WTC11 (cell line): ENCODE measurements around the gene ZDHHC14.

Experiments used
- CTCF ChIP-seq: fragments of 200-600 bp; IDR thresholded peaks from 2 replicates; pipeline ENCODE4 v1.8.0; 2022; ENCODE audit warnings: antibody characterized with exemption
- EMX1 ChIP-seq: fragments of 250-450 bp; sonication (Bioruptor Pico); IDR thresholded peaks from 2 replicates; pipeline ENCODE4 v1.8.0; 2021; ENCODE audit warnings: mild to moderate bottlenecking
- ESRRA ChIP-seq: sonication (generic); formaldehyde crosslinking; IDR thresholded peaks from 2 replicates; pipeline ENCODE4 v1.8.1; 2022; ENCODE audit warnings: mild to moderate bottlenecking, missing genetic modification reagents, borderline replicate concordance
- ETV6 ChIP-seq: sonication (generic); formaldehyde crosslinking; IDR thresholded peaks from 2 replicates; pipeline ENCODE4 v1.8.1; 2022; ENCODE audit warnings: mild to moderate bottlenecking, missing genetic modification reagents
- MLX ChIP-seq: sonication (generic); formaldehyde crosslinking; IDR thresholded peaks from 2 replicates; pipeline ENCODE4 v1.8.1; 2023; ENCODE audit warnings: mild to moderate bottlenecking, missing genetic modification reagents, moderate library complexity
- PREB ChIP-seq: sonication (generic); formaldehyde crosslinking; IDR thresholded peaks from 2 replicates; pipeline ENCODE4 v1.8.1; 2022; ENCODE audit warnings: mild to moderate bottlenecking, missing genetic modification reagents, moderate library complexity, borderline replicate concordance
- RELA ChIP-seq: sonication (generic); formaldehyde crosslinking; IDR thresholded peaks from 2 replicates; pipeline ENCODE4 v1.8.1; 2022; ENCODE audit warnings: missing genetic modification reagents, mild to moderate bottlenecking, borderline replicate concordance
- SP1 ChIP-seq: sonication (generic); formaldehyde crosslinking; conservative IDR thresholded peaks from 2 replicates; pipeline ENCODE4 v1.8.1; 2022; ENCODE audit warnings: missing genetic modification reagents
- TCF7 ChIP-seq: sonication (generic); formaldehyde crosslinking; IDR thresholded peaks from 2 replicates; pipeline ENCODE4 v1.8.0; 2022; ENCODE audit warnings: mild to moderate bottlenecking, low read depth, missing genetic modification reagents, moderate library complexity
- USF2 ChIP-seq: sonication (generic); formaldehyde crosslinking; IDR thresholded peaks from 2 replicates; pipeline ENCODE4 v1.8.1; 2023; ENCODE audit warnings: mild to moderate bottlenecking, missing genetic modification reagents, moderate library complexity
- ZNF138 ChIP-seq: sonication (generic); formaldehyde crosslinking; conservative IDR thresholded peaks from 2 replicates; pipeline ENCODE4 v1.8.1; 2022; ENCODE audit warnings: mild to moderate bottlenecking, moderate library complexity, missing genetic modification reagents
- ZNF317 ChIP-seq: sonication (generic); formaldehyde crosslinking; IDR thresholded peaks from 2 replicates; pipeline ENCODE4 v1.8.1; 2023; ENCODE audit warnings: low read depth, mild to moderate bottlenecking, moderate library complexity, missing genetic modification reagents, borderline replicate concordance
- ZNF512 ChIP-seq: sonication (generic); formaldehyde crosslinking; IDR thresholded peaks from 2 replicates; pipeline ENCODE4 v1.8.1; 2022; ENCODE audit warnings: missing genetic modification reagents, borderline replicate concordance

GRCh38 chr6:157614026-157614568 is 233.1 kb downstream of the ZDHHC14 start:
- TF ChIP-seq PREB (CRISPR knock-in tag) (no peak), ETV6 (CRISPR knock-in tag) (no peak), CTCF (no peak), SP1 (CRISPR knock-in tag) (no peak), ZNF317 (CRISPR knock-in tag) (no peak), EMX1 (CRISPR knock-in tag) (no peak), ZNF512 (CRISPR knock-in tag) (no peak), USF2 (CRISPR knock-in tag) (no peak), TCF7 (CRISPR knock-in tag) (no peak), ZNF138 (no peak), ESRRA (CRISPR knock-in tag) (no peak), RELA (CRISPR knock-in tag) (no peak), MLX (CRISPR knock-in tag) (no peak)
